RWPE1 (cell line): ENCODE results near the gene TGM6.
A peak's percentile ranks its signal among the peaks of the same experiment; 100 is the strongest.

ENCODE experiments used
- CTCF ChIA-PET: fragments of 350-600 bp; sonication (Branson Sonifier 250); formaldehyde crosslinking; extraction: SDS; loops from one replicate; lab custom pipeline; 2021; lab: Yijun Ruan, JAX
- POLR2A ChIA-PET: fragments of 400-600 bp; formaldehyde crosslinking; extraction: SDS; loops from one replicate; lab custom pipeline; 2020; ENCODE audit warnings: antibody characterized with exemption; ENCODE audit not compliant: low non-redundant PET; lab: Yijun Ruan, JAX
- DNase-seq: peaks from one replicate; pipeline ENCODE4 v3.0.0; 2012; ENCODE audit warnings: low spot score
- H3K27ac ChIP-seq: fragments of 450-650 bp; 2 replicates; pipeline ENCODE4 v1.5.1; 2017
- TF ChIP-seq, protein P1 (sequence below): fragments of 450-650 bp; conservative IDR thresholded peaks from 2 replicates; pipeline ENCODE4 v1.5.1; 2017; ENCODE audit warnings: low read depth, mild to moderate bottlenecking

The TGM6 gene

DNA sequence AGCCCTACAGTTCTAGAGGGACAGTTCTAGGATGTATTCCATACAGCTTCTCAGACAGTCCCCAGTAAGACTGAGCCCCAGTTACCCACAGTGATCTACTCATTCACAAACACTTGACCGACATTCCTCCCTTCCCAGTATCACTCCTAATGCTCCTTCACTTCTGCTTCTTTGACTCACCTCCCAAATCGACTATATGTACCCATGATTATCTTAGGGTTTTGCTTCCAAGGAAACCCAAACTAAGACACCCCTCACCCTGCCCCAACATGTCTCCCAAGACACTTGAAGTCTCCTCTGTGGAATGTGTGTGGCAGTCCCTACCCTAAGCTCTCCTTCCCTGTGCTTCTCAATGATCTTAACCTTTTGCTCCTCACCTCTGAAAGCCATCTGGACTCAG, 23.6 kb upstream of the TGM6 start:
- ChIA-PET POLR2A (no interaction called here), CTCF (interaction anchor here (0.5 to 2.1 kb wide), 5 partner anchors 25 to 150 kb away, joined by 3 to 8 read pairs (median 4); no protein-coding TSS in a partner anchor)
- TF ChIP-seq, protein P1, sequence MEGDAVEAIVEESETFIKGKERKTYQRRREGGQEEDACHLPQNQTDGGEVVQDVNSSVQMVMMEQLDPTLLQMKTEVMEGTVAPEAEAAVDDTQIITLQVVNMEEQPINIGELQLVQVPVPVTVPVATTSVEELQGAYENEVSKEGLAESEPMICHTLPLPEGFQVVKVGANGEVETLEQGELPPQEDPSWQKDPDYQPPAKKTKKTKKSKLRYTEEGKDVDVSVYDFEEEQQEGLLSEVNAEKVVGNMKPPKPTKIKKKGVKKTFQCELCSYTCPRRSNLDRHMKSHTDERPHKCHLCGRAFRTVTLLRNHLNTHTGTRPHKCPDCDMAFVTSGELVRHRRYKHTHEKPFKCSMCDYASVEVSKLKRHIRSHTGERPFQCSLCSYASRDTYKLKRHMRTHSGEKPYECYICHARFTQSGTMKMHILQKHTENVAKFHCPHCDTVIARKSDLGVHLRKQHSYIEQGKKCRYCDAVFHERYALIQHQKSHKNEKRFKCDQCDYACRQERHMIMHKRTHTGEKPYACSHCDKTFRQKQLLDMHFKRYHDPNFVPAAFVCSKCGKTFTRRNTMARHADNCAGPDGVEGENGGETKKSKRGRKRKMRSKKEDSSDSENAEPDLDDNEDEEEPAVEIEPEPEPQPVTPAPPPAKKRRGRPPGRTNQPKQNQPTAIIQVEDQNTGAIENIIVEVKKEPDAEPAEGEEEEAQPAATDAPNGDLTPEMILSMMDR, result no peak
- H3K27ac ChIP-seq, result no peak overlapping the region; the same call in 1 of the 2 replicates
- peak; percentile 20 for DNase-seq

DNA sequence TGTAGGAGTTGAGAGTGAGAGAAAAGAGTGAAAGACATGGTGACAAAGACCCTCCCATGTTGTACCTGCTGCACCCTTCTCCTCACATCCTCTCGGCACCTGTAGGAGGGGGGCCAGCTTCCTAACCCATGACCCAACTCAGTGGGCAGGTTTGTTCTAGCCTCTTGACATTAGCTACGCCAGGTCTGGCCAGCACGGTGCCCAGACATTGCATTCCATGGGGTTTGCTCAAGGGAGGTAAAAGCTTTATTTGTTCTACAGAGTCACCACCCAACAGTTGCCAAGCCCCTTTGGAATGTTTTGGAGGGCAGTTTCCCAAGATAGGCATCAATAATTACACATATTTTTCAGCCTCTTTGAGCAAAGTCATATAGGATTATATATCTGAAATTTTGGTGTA, 22.7 kb upstream of the TGM6 start:
- peak; percentile 47 for DNase-seq
- TF ChIP-seq, protein P1, result no peak
- peak overlapping the region; percentile 73 for H3K27ac ChIP-seq
- ChIA-PET CTCF (interaction anchor here (1.2 to 2.1 kb wide), 2 partner anchors 94 to 151 kb away, joined by 4 to 8 read pairs; no protein-coding TSS in a partner anchor), POLR2A (no interaction called here)

DNA sequence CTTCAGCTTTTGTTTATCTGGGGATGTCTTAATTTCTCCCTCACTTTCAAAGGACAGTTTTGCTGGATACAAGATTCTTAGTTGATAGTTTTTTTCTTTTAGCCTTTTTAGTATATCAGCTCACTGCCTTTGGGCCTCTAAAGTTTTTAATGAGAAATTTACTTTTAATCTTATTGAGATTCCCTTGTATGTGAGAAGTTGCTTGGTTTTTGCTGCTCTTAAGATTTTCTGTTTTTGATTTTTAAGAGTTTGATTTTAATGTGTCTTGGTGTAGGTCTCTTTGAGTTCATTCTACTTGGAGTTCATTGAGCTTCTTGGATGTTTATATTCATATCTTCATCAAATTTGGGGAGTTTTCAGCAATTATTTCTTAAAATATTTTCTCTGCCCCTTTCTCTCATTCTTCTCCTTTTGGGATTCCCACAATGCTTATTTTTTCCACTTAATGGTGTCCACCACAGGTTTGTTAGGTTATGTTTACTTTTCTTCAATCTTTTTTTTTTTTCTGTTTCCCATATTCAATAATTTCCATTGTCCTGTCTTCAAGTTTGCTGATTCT, 19.6 kb upstream of the TGM6 start:
- TF ChIP-seq, protein P1, result no peak
- DNase-seq, result no peak
- ChIA-PET POLR2A (no interaction called here), CTCF (interaction anchor here (0.6 to 0.7 kb wide), 4 partner anchors 9 to 895 kb away, joined by 3 to 5 read pairs (median 4); partner anchors contain the start of gene NSFL1C)
- no peak overlapping the region for H3K27ac ChIP-seq

DNA sequence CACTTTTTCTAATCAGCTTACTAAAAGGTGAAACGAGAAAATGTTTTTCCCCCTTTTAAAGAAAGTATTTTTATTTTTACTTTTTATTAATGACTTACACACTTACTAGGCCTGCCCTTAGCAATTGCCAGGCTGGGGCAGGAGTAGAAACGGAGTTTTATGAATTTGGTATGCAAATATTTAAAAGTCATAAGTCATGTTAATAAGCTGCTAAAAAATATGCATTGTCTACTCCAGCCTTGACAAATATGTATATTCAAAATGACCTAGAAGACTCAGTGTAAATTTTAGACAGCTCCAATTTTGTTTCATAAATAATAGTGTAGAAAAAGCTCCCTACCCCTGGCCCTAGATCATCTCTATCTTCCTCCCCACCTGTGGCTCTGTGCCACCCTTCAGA, 17.5 kb upstream of the TGM6 start:
- POLR2A ChIA-PET, result no interaction called here
- TF ChIP-seq, protein P1, result no peak
- no peak overlapping the region for H3K27ac ChIP-seq
- DNase-seq, result no peak
- CTCF ChIA-PET, result interaction anchor here (0.6 to 1.1 kb wide), 2 partner anchors 89 to 195 kb away, joined by 3 to 4 read pairs; no protein-coding TSS in a partner anchor

DNA sequence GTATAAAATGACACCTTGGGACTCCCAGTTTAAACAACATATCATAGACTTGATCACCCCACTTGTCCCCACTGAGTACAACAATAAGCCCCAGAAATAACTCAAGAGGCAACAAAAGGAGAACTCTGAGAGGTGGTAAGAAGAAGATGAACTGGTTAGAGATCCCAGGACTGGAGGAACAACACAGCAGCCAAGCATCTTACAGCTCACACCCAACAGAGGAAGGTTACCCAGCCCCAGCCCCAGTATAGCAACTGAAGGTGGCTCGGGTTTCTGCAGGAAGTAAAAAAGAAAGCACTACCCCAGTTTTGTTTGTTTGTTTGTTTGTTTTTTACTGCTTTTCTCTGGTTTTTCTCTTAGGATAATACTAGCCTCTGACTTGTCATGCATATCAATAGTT, 17.1 kb upstream of the TGM6 start:
- TF ChIP-seq, protein P1, result no peak
- CTCF ChIA-PET, result interaction anchor here (0.6 to 1.4 kb wide), 3 partner anchors 88 to 196 kb away, joined by 3 to 5 read pairs (median 4); no protein-coding TSS in a partner anchor
- DNase-seq, result no peak
- no peak overlapping the region for H3K27ac ChIP-seq
- POLR2A ChIA-PET, result no interaction called here

DNA sequence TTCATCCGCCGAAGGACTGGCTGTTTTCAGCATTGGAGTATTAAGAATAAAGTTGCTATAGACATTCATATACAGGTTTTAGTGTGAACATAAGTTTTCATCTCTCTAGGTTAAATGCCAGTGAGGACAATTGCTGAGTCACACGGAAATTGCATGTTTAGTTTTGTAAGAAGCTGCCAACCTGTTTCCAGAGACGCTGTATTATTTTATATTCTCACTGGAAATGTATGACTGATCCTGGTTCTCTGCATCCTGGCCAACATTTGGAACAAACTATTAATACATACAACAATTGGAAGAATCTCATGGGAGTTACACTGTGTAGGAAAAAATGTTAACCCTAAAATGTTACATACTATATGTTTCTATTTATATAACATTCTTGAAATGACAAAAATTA, 16.7 kb upstream of the TGM6 start:
- H3K27ac ChIP-seq, result peak overlapping the region; percentile 74
- DNase-seq, result no peak
- CTCF ChIA-PET, result interaction anchor here (1.1 to 1.4 kb wide), 2 partner anchors 88 to 156 kb away, joined by 3 to 5 read pairs; no protein-coding TSS in a partner anchor
- TF ChIP-seq, protein P1, result no peak
- POLR2A ChIA-PET, result no interaction called here
